ENCODE data around the gene FHL2.

The FHL2 gene

DNA sequence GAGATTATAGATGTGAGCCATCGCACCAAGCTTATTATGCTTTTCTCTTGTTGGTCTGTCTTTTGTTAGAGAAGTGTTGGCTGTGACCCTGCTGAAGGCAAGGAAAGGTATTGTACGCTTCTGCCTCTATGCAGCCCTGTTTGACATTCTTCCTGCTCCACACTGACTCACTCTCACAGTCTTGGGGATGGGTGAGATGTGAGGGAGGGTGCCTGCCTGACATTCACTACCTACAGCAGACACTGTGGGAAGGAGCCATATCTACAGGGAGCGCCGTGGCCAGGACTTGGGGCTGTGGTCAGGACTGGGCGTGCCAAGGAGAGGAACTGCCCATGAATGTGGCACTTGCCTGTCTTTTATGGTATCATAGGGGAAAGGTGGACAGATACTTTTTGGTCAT lies 43.9 kb upstream of the FHL2 start:
- no peak for DNase-seq (ENCODE audit: low spot score)
- TF ChIP-seq, protein P1, sequence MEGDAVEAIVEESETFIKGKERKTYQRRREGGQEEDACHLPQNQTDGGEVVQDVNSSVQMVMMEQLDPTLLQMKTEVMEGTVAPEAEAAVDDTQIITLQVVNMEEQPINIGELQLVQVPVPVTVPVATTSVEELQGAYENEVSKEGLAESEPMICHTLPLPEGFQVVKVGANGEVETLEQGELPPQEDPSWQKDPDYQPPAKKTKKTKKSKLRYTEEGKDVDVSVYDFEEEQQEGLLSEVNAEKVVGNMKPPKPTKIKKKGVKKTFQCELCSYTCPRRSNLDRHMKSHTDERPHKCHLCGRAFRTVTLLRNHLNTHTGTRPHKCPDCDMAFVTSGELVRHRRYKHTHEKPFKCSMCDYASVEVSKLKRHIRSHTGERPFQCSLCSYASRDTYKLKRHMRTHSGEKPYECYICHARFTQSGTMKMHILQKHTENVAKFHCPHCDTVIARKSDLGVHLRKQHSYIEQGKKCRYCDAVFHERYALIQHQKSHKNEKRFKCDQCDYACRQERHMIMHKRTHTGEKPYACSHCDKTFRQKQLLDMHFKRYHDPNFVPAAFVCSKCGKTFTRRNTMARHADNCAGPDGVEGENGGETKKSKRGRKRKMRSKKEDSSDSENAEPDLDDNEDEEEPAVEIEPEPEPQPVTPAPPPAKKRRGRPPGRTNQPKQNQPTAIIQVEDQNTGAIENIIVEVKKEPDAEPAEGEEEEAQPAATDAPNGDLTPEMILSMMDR (IDR thresholded peaks at IDR 0.05; ENCODE audit: borderline replicate concordance, control extremely low read depth, extremely low read depth, insufficient read depth, missing control alignments) = no peak
- in situ Hi-C loops (cut with MboI; ENCODE audit: low sequenced_read_pairs, unreplicated experiment) = no loop called here

DNA sequence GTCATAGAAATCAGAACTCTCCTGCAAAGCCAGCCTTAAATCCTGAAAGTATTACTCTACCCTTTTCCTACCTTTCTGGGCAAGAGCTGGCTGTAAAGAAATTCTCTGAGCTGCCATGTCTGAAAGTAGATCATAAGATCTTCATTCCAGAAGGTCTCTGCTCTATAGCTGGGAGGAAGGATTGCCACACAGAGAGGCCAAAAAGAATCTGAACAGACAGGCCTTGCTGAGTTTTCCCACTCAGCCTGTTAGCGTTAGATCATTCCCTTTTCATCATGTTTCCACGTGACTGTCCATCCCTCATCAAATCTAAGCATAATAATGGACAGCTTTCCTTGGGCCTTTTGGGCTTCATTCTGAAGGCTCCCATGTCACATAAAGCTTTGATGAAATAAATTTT lies 43.2 kb upstream of the FHL2 start:
- in situ Hi-C loops (cut with MboI; ENCODE audit: low sequenced_read_pairs, unreplicated experiment) = no loop called here
- TF ChIP-seq, protein P1 (IDR thresholded peaks at IDR 0.05; ENCODE audit: borderline replicate concordance, control extremely low read depth, extremely low read depth, insufficient read depth, missing control alignments) = no peak
- no peak for DNase-seq (ENCODE audit: low spot score)

DNA sequence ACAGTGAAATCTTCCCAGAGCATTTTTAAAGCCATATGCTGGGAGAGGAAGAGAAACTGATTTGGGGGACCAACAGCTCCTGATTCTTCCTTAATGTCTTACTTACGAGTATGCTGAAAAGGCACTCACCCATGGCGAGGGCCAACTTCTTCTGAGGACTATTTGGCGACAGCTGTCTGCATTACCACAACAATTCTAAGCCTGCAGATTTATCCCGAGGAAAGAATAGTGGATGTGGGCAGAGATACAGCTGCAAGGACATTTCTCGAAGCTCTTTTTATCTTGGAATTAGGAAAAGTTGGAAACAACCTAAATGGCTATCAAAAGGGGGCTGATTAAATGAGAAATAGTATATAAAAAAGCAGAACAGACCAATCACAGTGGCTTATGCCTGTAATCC lies 40.3 kb upstream of the FHL2 start:
- in situ Hi-C loops (cut with MboI; ENCODE audit: low sequenced_read_pairs, unreplicated experiment) = no loop called here
- no peak for DNase-seq (ENCODE audit: low spot score)
- TF ChIP-seq, protein P1 (IDR thresholded peaks at IDR 0.05; ENCODE audit: borderline replicate concordance, control extremely low read depth, extremely low read depth, insufficient read depth, missing control alignments) = no peak

DNA sequence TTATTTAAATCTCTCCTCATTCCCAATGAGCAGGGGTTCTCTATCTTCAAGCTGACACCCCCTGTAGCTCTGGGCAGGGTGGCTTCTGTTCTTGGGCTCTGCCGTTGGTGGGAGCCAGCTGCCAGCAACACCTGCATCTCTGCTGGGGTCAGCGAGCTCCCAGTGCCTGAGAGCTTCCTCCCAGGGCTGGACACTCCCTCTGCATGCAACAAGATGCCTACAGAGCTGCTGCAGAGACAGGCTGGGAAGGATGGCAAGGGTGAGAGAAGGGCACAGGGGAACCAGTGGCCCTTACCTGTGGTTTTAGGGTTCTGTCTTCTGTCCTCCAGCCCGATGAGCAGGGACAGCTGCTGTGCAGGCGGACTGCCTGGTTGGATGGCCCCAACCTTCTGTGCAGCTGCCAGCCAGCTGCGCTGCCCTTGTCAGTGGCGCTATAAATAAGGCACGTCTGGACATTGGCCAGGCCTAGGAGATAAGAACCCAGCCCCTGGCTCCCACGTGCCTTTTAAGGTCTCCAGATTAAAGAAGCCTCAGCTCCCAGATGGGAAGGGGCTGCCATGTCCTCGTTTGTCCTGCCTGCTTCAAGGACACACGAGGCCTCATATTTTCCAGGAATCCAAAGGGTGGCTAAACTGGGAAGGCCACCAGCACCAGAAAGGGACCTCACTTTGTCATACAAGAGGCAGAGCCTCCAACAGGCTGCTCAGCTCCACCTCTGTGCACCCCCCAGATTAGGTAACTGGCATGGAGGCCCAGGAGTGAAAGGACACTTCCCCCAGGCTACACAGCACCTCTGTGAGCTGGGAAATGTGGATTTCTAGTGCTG lies 39.5 kb upstream of the FHL2 start:
- in situ Hi-C loops (cut with MboI; ENCODE audit: low sequenced_read_pairs, unreplicated experiment) = no loop called here
- no peak for DNase-seq (ENCODE audit: low spot score)
- TF ChIP-seq, protein P1 (IDR thresholded peaks at IDR 0.05; ENCODE audit: borderline replicate concordance, control extremely low read depth, extremely low read depth, insufficient read depth, missing control alignments) = no peak

DNA sequence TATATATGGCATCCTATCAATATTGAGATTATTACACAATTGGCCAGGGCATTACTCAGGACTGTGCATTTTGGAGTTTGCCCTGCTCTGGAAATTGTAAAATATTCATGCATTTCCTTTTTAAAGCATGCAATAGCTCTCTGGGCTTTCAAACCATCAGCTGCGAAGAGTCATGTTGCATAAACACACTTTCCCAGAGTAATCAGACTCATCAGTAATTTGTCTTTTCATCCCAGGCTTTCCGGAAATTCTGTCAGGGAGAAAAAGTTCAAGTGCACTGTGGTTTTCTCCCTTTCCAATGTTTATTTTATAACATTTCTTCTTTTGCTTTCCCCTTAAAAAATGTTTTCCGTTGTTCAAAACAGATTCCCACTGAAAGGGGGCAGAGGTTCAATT lies 38.9 kb upstream of the FHL2 start:
- TF ChIP-seq, protein P1 (IDR thresholded peaks at IDR 0.05; ENCODE audit: borderline replicate concordance, control extremely low read depth, extremely low read depth, insufficient read depth, missing control alignments) = no peak
- in situ Hi-C loops (cut with MboI; ENCODE audit: low sequenced_read_pairs, unreplicated experiment) = no loop called here
- DNase-seq (ENCODE audit: low spot score) = no peak

DNA sequence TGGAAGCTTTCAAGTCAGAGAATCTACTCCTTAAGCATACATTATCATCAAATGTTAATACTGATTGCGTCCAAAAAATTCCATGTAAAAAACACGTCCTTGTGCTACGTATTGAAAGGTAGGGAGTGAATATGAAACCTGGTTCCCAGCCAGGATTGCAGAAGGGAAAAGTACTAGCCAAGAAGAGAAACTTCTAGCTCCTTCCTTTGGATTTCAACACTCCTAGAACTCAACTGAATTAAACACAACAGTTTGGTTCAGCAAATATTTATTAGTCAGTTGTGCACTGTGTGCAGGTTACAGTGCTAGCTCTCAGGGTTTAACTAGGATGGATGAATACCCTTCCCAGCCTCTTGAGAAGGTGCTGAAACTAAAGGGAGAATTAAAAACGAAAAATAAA lies 33.9 kb upstream of the FHL2 start:
- in situ Hi-C loops (cut with MboI; ENCODE audit: low sequenced_read_pairs, unreplicated experiment) = no loop called here
- no peak for DNase-seq (ENCODE audit: low spot score)
- TF ChIP-seq, protein P1 (IDR thresholded peaks at IDR 0.05; ENCODE audit: borderline replicate concordance, control extremely low read depth, extremely low read depth, insufficient read depth, missing control alignments) = no peak
